Right cardiac atrium (tissue), 5 donors: Measurements from ENCODE around the gene IL1RAPL2. TPM values are rescaled to one million over a fixed set of nuclear protein-coding genes. Genes with fewer than 3 reads are reported as not detected.
A peak's percentile ranks its signal among the peaks of the same experiment; 100 is the strongest.

ENCODE experiments used
- ATAC-seq, 2 donors: fragments of 200-7000 bp; cut with Tn5 transposase; one replicate each; pipeline versions ENCODE4 v1.8.0 to v1.9.1; 2020; ENCODE audit warnings: moderate library complexity in 2 of 2, mild to moderate bottlenecking in 1 of 2
- DNase-seq, 3 donors: peaks; one replicate each; pipeline ENCODE4 v3.0.0-alpha.2; 2020
- H3K27ac ChIP-seq: one replicate; pipeline ENCODE4 v1.5.1; 2013; ENCODE audit warnings: mild to moderate bottlenecking, low read length, control low read depth, moderate library complexity
- H3K27me3 ChIP-seq: one replicate; pipeline ENCODE4 v1.6.1; 2013; ENCODE audit not compliant: control insufficient read depth, insufficient read depth
- H3K4me1 ChIP-seq: one replicate; pipeline ENCODE4 v1.6.1; 2013; ENCODE audit warnings: low read length; ENCODE audit not compliant: control insufficient read depth, insufficient read depth
- H3K4me3 ChIP-seq: one replicate; pipeline ENCODE4 v1.5.1; 2013; ENCODE audit warnings: low read length, control low read depth
- H3K9me3 ChIP-seq: one replicate; pipeline ENCODE4 v1.6.1; 2013; ENCODE audit warnings: low read length; ENCODE audit not compliant: control insufficient read depth
- WGBS: extraction: QIAGEN DNeasy Blood & Tissue Kit; methylation state at CpG from one replicate; pipeline ENCODE4 v1.1.7; 2013; 5-methylcytosine and 5-hydroxymethylcytosine counted together
- intact Hi-C, 4 donors: fragments of 100-400 bp; cut with DNase I; formaldehyde crosslinking; loops; one replicate each; pipeline versions ENCODE4 v1.11.0 to v1.14.0; 2022 to 2023
- polyA plus RNA-seq: library from polyadenylated mRNA; stranded (reverse); fragments of 200-250 nt; gene quantifications from one replicate; pipeline ENCODE4 v1.2.3, GENCODE V29; 2013
- total RNA-seq, 4 donors: library from RNA; stranded (reverse); fragmentation: NEBNext Ultra II Directional; extraction: Animal tissue kit (Norgen Biotek cat#: 25700); gene quantifications; one replicate each; pipeline ENCODE4 v1.2.1, GENCODE V29; 2021
- donor health status: healthy with polysubstance abuse.
- donor health status: DM: no; HTN: yes; CAD: no.
- donor health status: DM: no; HTN: no; CAD: no.
- donor health status: DM: no; HTN: yes; CAD: no; lungs with severe emphysema.
- donor health status: DM: yes; HTN: yes; CAD: no.

IL1RAPL2 gene
- total and polyA plus RNA-seq, 5 donors: 0.31 TPM; not detected in 4

- no peaks in the 10 kb centered on the region for H3K27me3 ChIP-seq
- H3K27ac ChIP-seq: no peak overlapping the region
- WGBS: 81% methylated on average over 1 of the region's 1 CpG
- no peaks in the 10 kb centered on the region for H3K9me3 ChIP-seq
- intact Hi-C loops: no loop called here
- ATAC-seq: no peak
- no peak overlapping the region for H3K4me3 ChIP-seq
- H3K4me1 ChIP-seq: no peaks in the 10 kb centered on the region
- DNase-seq: no peak
Measured at GRCh38 chrX:105462186-105462585, 896.2 kb downstream of the IL1RAPL2 start.

DNA sequence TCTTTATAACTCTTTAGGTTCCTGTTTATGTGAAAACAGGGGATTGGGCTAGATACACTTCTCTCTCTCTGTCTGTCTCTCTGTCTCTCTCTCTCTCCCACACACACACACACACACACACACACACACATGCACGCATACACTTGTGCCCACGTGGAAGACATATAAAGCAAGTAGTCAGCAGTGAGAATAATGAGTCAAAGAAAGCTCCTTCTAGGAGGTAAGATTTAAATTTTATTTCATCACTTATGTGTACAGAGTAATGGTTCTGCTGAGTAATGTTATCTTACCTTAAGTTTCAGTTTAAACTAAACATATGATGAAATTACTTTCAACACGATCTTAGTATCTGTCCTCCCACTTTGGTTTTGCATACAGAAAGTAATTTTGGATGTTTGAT lies 897.5 kb downstream of the IL1RAPL2 start:
- no peak overlapping the region for H3K27ac ChIP-seq
- DNase-seq (no peak), ATAC-seq (no peak)
- H3K9me3 ChIP-seq: no peaks in the 10 kb centered on the region
- H3K27me3 ChIP-seq: no peaks in the 10 kb centered on the region
- H3K4me1 ChIP-seq: no peaks in the 10 kb centered on the region
- intact Hi-C loops: no loop called here
- 60% methylated on average over 3 of the region's 3 CpGs for WGBS
- H3K4me3 ChIP-seq: no peak overlapping the region

- 87% methylated on average over 2 of the region's 2 CpGs for WGBS
- Histone ChIP-seq H3K27ac (no peak overlapping the region), H3K27me3 (no peaks in the 10 kb centered on the region), H3K9me3 (no peaks in the 10 kb centered on the region), H3K4me1 (no peaks in the 10 kb centered on the region), H3K4me3 (no peak overlapping the region)
- DNase-seq (no peak), ATAC-seq (no peak)
- intact Hi-C loops: no loop called here
Measured at GRCh38 chrX:105464618-105465017, 898.6 kb downstream of the IL1RAPL2 start.

GRCh38 chrX:105468741-105469140 lies 902.7 kb downstream of the IL1RAPL2 start:
- no peak for DNase-seq
- ATAC-seq: no peak
- Histone ChIP-seq H3K27ac (no peak overlapping the region), H3K27me3 (no peaks in the 10 kb centered on the region), H3K9me3 (no peaks in the 10 kb centered on the region), H3K4me3 (no peak overlapping the region), H3K4me1 (no peaks in the 10 kb centered on the region)
- intact Hi-C loops: no loop called here

DNA sequence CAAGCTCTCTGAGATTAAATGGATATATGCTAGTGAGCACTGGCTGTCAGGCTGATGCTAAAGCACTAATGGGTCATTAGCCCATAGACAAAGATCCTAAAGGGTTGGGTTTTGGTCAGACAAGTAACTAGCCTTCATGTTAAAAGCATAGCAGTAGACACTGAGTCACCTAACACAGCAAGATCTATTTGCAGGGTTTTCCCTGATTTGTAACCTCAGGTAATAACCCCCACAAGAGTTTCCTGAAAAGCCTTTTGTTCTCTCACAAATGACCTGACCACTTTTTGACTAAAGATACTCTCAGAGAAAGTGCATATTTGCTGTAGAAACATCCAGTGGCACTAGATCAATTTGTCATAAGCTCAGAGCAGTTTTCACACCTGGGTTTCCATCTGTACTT lies 905.6 kb downstream of the IL1RAPL2 start:
- Histone ChIP-seq H3K27ac (no peak overlapping the region), H3K4me3 (no peak overlapping the region), H3K4me1 (no peaks in the 10 kb centered on the region), H3K27me3 (no peaks in the 10 kb centered on the region), H3K9me3 (no peaks in the 10 kb centered on the region)
- ATAC-seq (no peak), DNase-seq (no peak)
- intact Hi-C loops: no loop called here

- DNase-seq: no peak
- intact Hi-C loops: no loop called here
- Histone ChIP-seq H3K9me3 (no peaks in the 10 kb centered on the region), H3K4me3 (no peak overlapping the region), H3K27ac (no peak overlapping the region), H3K27me3 (no peaks in the 10 kb centered on the region), H3K4me1 (no peaks in the 10 kb centered on the region)
- ATAC-seq: no peak
Measured at GRCh38 chrX:105475801-105476200, 909.8 kb downstream of the IL1RAPL2 start.

- 72% methylated on average over 1 of the region's 1 CpG for WGBS
- Histone ChIP-seq H3K27me3 (no peaks in the 10 kb centered on the region), H3K4me3 (no peak overlapping the region), H3K4me1 (no peaks in the 10 kb centered on the region), H3K27ac (no peak overlapping the region), H3K9me3 (no peaks in the 10 kb centered on the region)
- no peak for ATAC-seq
- intact Hi-C loops: no loop called here
- DNase-seq: no peak
Measured at GRCh38 chrX:105477351-105477750, 911.4 kb downstream of the IL1RAPL2 start.

DNA sequence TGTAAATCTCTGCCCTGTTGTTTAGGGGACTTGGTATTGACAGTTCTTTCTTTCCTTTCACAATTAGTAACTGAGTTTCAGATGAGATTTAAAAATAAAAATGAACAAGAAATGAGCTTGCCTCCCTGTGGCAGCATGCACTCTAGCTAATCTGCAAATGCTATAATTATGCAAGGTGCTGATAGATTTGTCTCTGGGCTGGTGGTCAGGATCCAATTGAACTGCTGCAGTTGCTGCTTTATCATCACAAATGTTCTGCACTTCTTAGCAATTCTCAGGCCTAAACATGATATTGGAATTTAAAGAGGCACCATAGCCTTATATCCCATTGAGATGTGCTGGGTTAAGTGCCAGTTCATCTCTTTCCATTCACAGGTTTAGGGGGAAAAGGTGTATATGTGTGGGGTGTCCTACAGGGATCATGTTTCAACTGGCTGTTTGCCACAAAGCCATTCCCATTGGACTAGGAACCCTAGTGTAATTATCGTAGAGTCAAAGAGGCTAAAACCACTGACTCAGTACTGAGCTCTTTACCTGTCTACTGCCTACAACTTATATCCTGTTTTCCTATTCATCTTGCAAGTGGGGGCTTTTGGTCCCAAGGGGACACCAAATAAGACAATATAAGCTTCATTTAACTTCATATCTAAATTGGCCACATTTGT lies 914.8 kb downstream of the IL1RAPL2 start:
- H3K27me3 ChIP-seq: no peaks in the 10 kb centered on the region

GRCh38 chrX:105483011-105483410 lies 917.0 kb downstream of the IL1RAPL2 start:
- DNase-seq (no peak), ATAC-seq (no peak)
- H3K27ac ChIP-seq: no peak overlapping the region
- intact Hi-C loops: no loop called here
- H3K4me3 ChIP-seq: no peak overlapping the region
- no peaks in the 10 kb centered on the region for H3K9me3 ChIP-seq
- no peaks in the 10 kb centered on the region for H3K27me3 ChIP-seq
- H3K4me1 ChIP-seq: no peaks in the 10 kb centered on the region

More for the DNA sequence above, 914.8 kb downstream of the IL1RAPL2 start:
- 57% methylated on average over 1 of the region's 1 CpG for WGBS
- DNase-seq: no peak
- intact Hi-C loops: no loop called here
- peak; percentile 32 to 70 for ATAC-seq
- Histone ChIP-seq H3K4me3 (no peak overlapping the region), H3K27ac (peak overlapping the region; percentile 17), H3K4me1 (no peaks in the 10 kb centered on the region), H3K9me3 (no peaks in the 10 kb centered on the region)

DNA sequence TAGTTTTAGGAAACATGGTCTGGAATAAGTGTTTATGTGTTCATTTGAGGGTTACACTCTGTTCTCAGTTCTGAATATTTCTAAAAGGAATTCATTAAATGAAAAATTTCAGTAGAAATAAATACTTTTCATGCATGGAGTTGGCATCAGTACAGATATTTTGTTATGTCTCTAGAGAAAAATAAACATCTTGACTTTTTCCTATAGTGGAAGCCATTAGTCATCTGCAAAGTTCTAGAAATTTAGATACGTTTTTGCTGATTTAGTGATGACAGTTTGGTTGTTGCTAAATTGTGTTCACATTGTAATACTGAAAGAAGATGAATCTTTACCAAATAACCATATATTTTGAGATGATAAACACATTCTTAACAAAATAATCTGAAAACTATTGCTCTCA lies 922.7 kb downstream of the IL1RAPL2 start:
- H3K4me1 ChIP-seq: no peaks in the 10 kb centered on the region
- no peak overlapping the region for H3K27ac ChIP-seq
- no peak for DNase-seq
- WGBS: 31% methylated on average over 1 of the region's 1 CpG
- no peaks in the 10 kb centered on the region for H3K9me3 ChIP-seq
- no peaks in the 10 kb centered on the region for H3K27me3 ChIP-seq
- ATAC-seq: no peak
- H3K4me3 ChIP-seq: no peak overlapping the region
- intact Hi-C loops: no loop called here

- H3K9me3 ChIP-seq: no peaks in the 10 kb centered on the region
- no peaks in the 10 kb centered on the region for H3K27me3 ChIP-seq
- intact Hi-C loops: no loop called here
- ATAC-seq: no peak
- H3K4me1 ChIP-seq: no peaks in the 10 kb centered on the region
- DNase-seq: no peak
- H3K4me3 ChIP-seq: no peak overlapping the region
- H3K27ac ChIP-seq: no peak overlapping the region
Measured at GRCh38 chrX:105495376-105495775, 929.4 kb downstream of the IL1RAPL2 start.

GRCh38 chrX:105502336-105502735 lies 936.3 kb downstream of the IL1RAPL2 start:
- Histone ChIP-seq H3K27ac (no peak overlapping the region), H3K27me3 (no peaks in the 10 kb centered on the region), H3K4me3 (no peak overlapping the region), H3K9me3 (no peaks in the 10 kb centered on the region), H3K4me1 (no peaks in the 10 kb centered on the region)
- no peak for ATAC-seq
- intact Hi-C loops: no loop called here
- WGBS: 81% methylated on average over 1 of the region's 1 CpG
- DNase-seq: no peak
